Measurements from ENCODE around the gene TCF7L2.

TCF7L2 gene

GRCh38 chr10:113031147-113031546 lies 81.1 kb downstream of the TCF7L2 start:
- Mint-ChIP-seq H3K27ac (no peak overlapping the region), H3K36me3 (peaks cover 1% of the 10 kb centered on the region), H3K27me3 (peaks cover 23% of the 10 kb centered on the region), H3K4me3 (no peak overlapping the region), H3K9me3 (no peaks in the 10 kb centered on the region), H3K4me1 (no peaks in the 10 kb centered on the region)

GRCh38 chr10:113033991-113034390 lies 83.9 kb downstream of the TCF7L2 start:
- no peak overlapping the region for H3K4me3 Mint-ChIP-seq
- H3K36me3 Mint-ChIP-seq, result no peaks in the 10 kb centered on the region
- no peak overlapping the region for H3K27ac Mint-ChIP-seq
- no peaks in the 10 kb centered on the region for H3K9me3 Mint-ChIP-seq
- peaks cover 9% of the 10 kb centered on the region for H3K27me3 Mint-ChIP-seq
- H3K4me1 Mint-ChIP-seq, result no peaks in the 10 kb centered on the region

- Mint-ChIP-seq H3K4me1 (no peaks in the 10 kb centered on the region), H3K27ac (no peak overlapping the region), H3K36me3 (no peaks in the 10 kb centered on the region), H3K4me3 (no peak overlapping the region), H3K27me3 (peaks cover 3% of the 10 kb centered on the region), H3K9me3 (no peaks in the 10 kb centered on the region)
Observed at GRCh38 chr10:113035732-113036312, 85.8 kb downstream of the TCF7L2 start.

GRCh38 chr10:113036619-113037018 lies 86.6 kb downstream of the TCF7L2 start:
- no peaks in the 10 kb centered on the region for H3K36me3 Mint-ChIP-seq
- H3K27ac Mint-ChIP-seq, result no peak overlapping the region
- peaks cover 3% of the 10 kb centered on the region for H3K27me3 Mint-ChIP-seq
- H3K9me3 Mint-ChIP-seq, result no peaks in the 10 kb centered on the region
- no peak overlapping the region for H3K4me3 Mint-ChIP-seq
- no peaks in the 10 kb centered on the region for H3K4me1 Mint-ChIP-seq

- Mint-ChIP-seq H3K4me3 (no peak overlapping the region), H3K9me3 (no peaks in the 10 kb centered on the region), H3K36me3 (no peaks in the 10 kb centered on the region), H3K4me1 (no peaks in the 10 kb centered on the region), H3K27ac (no peak overlapping the region), H3K27me3 (peaks cover 2% of the 10 kb centered on the region)
Observed at GRCh38 chr10:113037218-113037617, 87.2 kb downstream of the TCF7L2 start.

- no peak overlapping the region for H3K27ac Mint-ChIP-seq
Observed at GRCh38 chr10:113038183-113038582, 88.1 kb downstream of the TCF7L2 start.

GRCh38 chr10:113038985-113039384 lies 88.9 kb downstream of the TCF7L2 start:
- peaks cover 2% of the 10 kb centered on the region for H3K27me3 Mint-ChIP-seq
- H3K27ac Mint-ChIP-seq, result no peak overlapping the region
- no peaks in the 10 kb centered on the region for H3K4me1 Mint-ChIP-seq
- peaks cover 2% of the 10 kb centered on the region for H3K36me3 Mint-ChIP-seq
- no peaks in the 10 kb centered on the region for H3K9me3 Mint-ChIP-seq
- H3K4me3 Mint-ChIP-seq, result no peak overlapping the region

More at GRCh38 chr10:113038183-113038582, 88.1 kb downstream of the TCF7L2 start:
- Mint-ChIP-seq H3K4me1 (no peaks in the 10 kb centered on the region), H3K36me3 (peaks cover 2% of the 10 kb centered on the region), H3K27me3 (peaks cover 2% of the 10 kb centered on the region), H3K4me3 (no peak overlapping the region), H3K9me3 (no peaks in the 10 kb centered on the region)

- no peak overlapping the region for H3K4me3 Mint-ChIP-seq
- H3K27ac Mint-ChIP-seq, result no peak overlapping the region
Observed at GRCh38 chr10:113041324-113041723, 91.3 kb downstream of the TCF7L2 start.

GRCh38 chr10:113041841-113042750 lies 92.0 kb downstream of the TCF7L2 start:
- Mint-ChIP-seq H3K9me3 (no peaks in the 10 kb centered on the region), H3K4me3 (no peak overlapping the region), H3K27me3 (peaks cover 2% of the 10 kb centered on the region), H3K27ac (no peak overlapping the region), H3K4me1 (no peaks in the 10 kb centered on the region), H3K36me3 (peaks cover 2% of the 10 kb centered on the region)

More at GRCh38 chr10:113041324-113041723, 91.3 kb downstream of the TCF7L2 start:
- H3K9me3 Mint-ChIP-seq, result no peaks in the 10 kb centered on the region
- peaks cover 2% of the 10 kb centered on the region for H3K27me3 Mint-ChIP-seq
- no peaks in the 10 kb centered on the region for H3K4me1 Mint-ChIP-seq
- H3K36me3 Mint-ChIP-seq, result peaks cover 2% of the 10 kb centered on the region

- peaks cover 2% of the 10 kb centered on the region for H3K36me3 Mint-ChIP-seq
- no peak overlapping the region for H3K4me3 Mint-ChIP-seq
- no peaks in the 10 kb centered on the region for H3K9me3 Mint-ChIP-seq
- H3K27me3 Mint-ChIP-seq, result no peaks in the 10 kb centered on the region
- H3K4me1 Mint-ChIP-seq, result no peaks in the 10 kb centered on the region
- no peak overlapping the region for H3K27ac Mint-ChIP-seq
Observed at GRCh38 chr10:113042868-113043267, 92.8 kb downstream of the TCF7L2 start.

GRCh38 chr10:113044016-113044755 lies 94.1 kb downstream of the TCF7L2 start:
- no peaks in the 10 kb centered on the region for H3K9me3 Mint-ChIP-seq
- peaks cover 2% of the 10 kb centered on the region for H3K36me3 Mint-ChIP-seq
- no peak overlapping the region for H3K4me3 Mint-ChIP-seq
- no peak overlapping the region for H3K27ac Mint-ChIP-seq
- no peaks in the 10 kb centered on the region for H3K4me1 Mint-ChIP-seq
- H3K27me3 Mint-ChIP-seq, result no peaks in the 10 kb centered on the region

- peaks cover 5% of the 10 kb centered on the region for H3K36me3 Mint-ChIP-seq
Observed at GRCh38 chr10:113045147-113046055, 95.4 kb downstream of the TCF7L2 start.

GRCh38 chr10:113047151-113047550 lies 97.1 kb downstream of the TCF7L2 start:
- Mint-ChIP-seq H3K4me1 (peaks cover 22% of the 10 kb centered on the region), H3K27ac (no peak overlapping the region), H3K9me3 (no peaks in the 10 kb centered on the region), H3K36me3 (peaks cover 5% of the 10 kb centered on the region), H3K27me3 (peaks cover 2% of the 10 kb centered on the region), H3K4me3 (no peak overlapping the region)

More at GRCh38 chr10:113045147-113046055, 95.4 kb downstream of the TCF7L2 start:
- peaks cover 2% of the 10 kb centered on the region for H3K27me3 Mint-ChIP-seq
- no peak overlapping the region for H3K4me3 Mint-ChIP-seq
- H3K27ac Mint-ChIP-seq, result no peak overlapping the region
- peaks cover 5% of the 10 kb centered on the region for H3K4me1 Mint-ChIP-seq
- no peaks in the 10 kb centered on the region for H3K9me3 Mint-ChIP-seq

GRCh38 chr10:113047605-113047962 lies 97.5 kb downstream of the TCF7L2 start:
- Mint-ChIP-seq H3K4me1 (peaks cover 22% of the 10 kb centered on the region), H3K4me3 (no peak overlapping the region), H3K36me3 (peaks cover 3% of the 10 kb centered on the region), H3K9me3 (no peaks in the 10 kb centered on the region), H3K27ac (no peak overlapping the region), H3K27me3 (peaks cover 2% of the 10 kb centered on the region)

All from activated naive CD4-positive, alpha-beta T cell treated with anti-CD3 and anti-CD28 coated beads, Interleukin-2, amount 50 U/mL, for 24 hours (primary cell).